EL (cell line): ENCODE data around the gene PROX1.

Experiments
- DNase-seq: peaks from one replicate; pipeline ENCODE4 v3.0.0-alpha.2; 2016

The PROX1 gene

GRCh38 chr1:214002472-214002871 is 14.7 kb downstream of the PROX1 start:
- DNase-seq: no peak

- no peak for DNase-seq
Observed at GRCh38 chr1:214003233-214003632, 15.5 kb downstream of the PROX1 start.

- no peak for DNase-seq
Observed at GRCh38 chr1:214004014-214004413, 16.2 kb downstream of the PROX1 start.

GRCh38 chr1:214004795-214005194 is 17.0 kb downstream of the PROX1 start:
- DNase-seq: no peak

- DNase-seq: no peak
Observed at GRCh38 chr1:214005708-214006107, 17.9 kb downstream of the PROX1 start.

GRCh38 chr1:214006845-214007244 is 19.1 kb downstream of the PROX1 start:
- DNase-seq: no peak

- DNase-seq: no peak
Observed at GRCh38 chr1:214008347-214008746, 20.6 kb downstream of the PROX1 start.

GRCh38 chr1:214008791-214009422 is 21.1 kb downstream of the PROX1 start:
- no peak for DNase-seq

- no peak for DNase-seq
Observed at GRCh38 chr1:214009423-214010196, 21.8 kb downstream of the PROX1 start.

GRCh38 chr1:214010197-214010573 is 22.4 kb downstream of the PROX1 start:
- DNase-seq: no peak

GRCh38 chr1:214010717-214011116 is 22.9 kb downstream of the PROX1 start:
- no peak for DNase-seq

GRCh38 chr1:214012418-214012817 is 24.6 kb downstream of the PROX1 start:
- DNase-seq: no peak

GRCh38 chr1:214013614-214014377 is 26.0 kb downstream of the PROX1 start:
- DNase-seq: no peak

GRCh38 chr1:214014730-214015129 is 27.0 kb downstream of the PROX1 start:
- no peak for DNase-seq

GRCh38 chr1:214017191-214017982 is 29.6 kb downstream of the PROX1 start:
- DNase-seq: no peak

GRCh38 chr1:214018386-214019268 is 30.9 kb downstream of the PROX1 start:
- DNase-seq: no peak

GRCh38 chr1:214019499-214019898 is 31.7 kb downstream of the PROX1 start:
- DNase-seq: no peak

GRCh38 chr1:214021321-214021720 is 33.5 kb downstream of the PROX1 start:
- no peak for DNase-seq

- DNase-seq: no peak
Observed at GRCh38 chr1:214022229-214022791, 34.5 kb downstream of the PROX1 start.

GRCh38 chr1:214022810-214023425 is 35.1 kb downstream of the PROX1 start:
- DNase-seq: no peak

- DNase-seq: no peak
Observed at GRCh38 chr1:214026985-214027384, 39.2 kb downstream of the PROX1 start.
